Smooth muscle cell (in vitro differentiated cells): ENCODE data around the gene NEU2. TPM values are rescaled to one million over a fixed set of nuclear protein-coding genes. Genes with fewer than 3 reads are reported as not detected.

Source experiments
- DNase-seq: peaks from one replicate; lab custom pipeline; 2025; ENCODE audit not compliant: unreplicated experiment; lab: John Stamatoyannopoulos, UW
- H2AFZ ChIP-seq: fragments of 200-600 bp; sonication (generic); 2 replicates; pipeline ENCODE4 v1.6.0; 2016; ENCODE audit warnings: antibody characterized with exemption, low read depth, mild to moderate bottlenecking
- H3F3A ChIP-seq: fragments of 200-600 bp; sonication (generic); 2 replicates; pipeline ENCODE4 v1.6.0; 2017; ENCODE audit warnings: antibody characterized with exemption, low read depth
- H3K27ac ChIP-seq: fragments of 200-600 bp; sonication (generic); 2 replicates; pipeline ENCODE4 v1.5.1; 2016; ENCODE audit warnings: low read depth, mild to moderate bottlenecking
- H3K27me3 ChIP-seq: fragments of 200-600 bp; sonication (generic); 2 replicates; pipeline ENCODE4 v1.6.1; 2016; ENCODE audit warnings: low read depth, mild to moderate bottlenecking
- H3K36me3 ChIP-seq: fragments of 200-600 bp; sonication (generic); 2 replicates; pipeline ENCODE4 v1.5.1; 2016; ENCODE audit warnings: low read depth
- H3K4me1 ChIP-seq: fragments of 200-600 bp; sonication (generic); 2 replicates; pipeline ENCODE4 v1.5.1; 2016; ENCODE audit warnings: low read depth
- H3K4me2 ChIP-seq: fragments of 200-600 bp; sonication (generic); 2 replicates; pipeline ENCODE4 v1.6.0; 2016; ENCODE audit warnings: mild to moderate bottlenecking
- H3K4me3 ChIP-seq: fragments of 200-600 bp; sonication (generic); 2 replicates; pipeline ENCODE4 v1.5.1; 2016; ENCODE audit warnings: mild to moderate bottlenecking
- H3K79me2 ChIP-seq: fragments of 200-600 bp; sonication (generic); 2 replicates; pipeline ENCODE4 v1.6.0; 2016; ENCODE audit warnings: low read depth, mild to moderate bottlenecking
- H3K9ac ChIP-seq: fragments of 200-600 bp; sonication (generic); 2 replicates; pipeline ENCODE4 v1.6.0; 2016; ENCODE audit warnings: low read depth
- H3K9me3 ChIP-seq: fragments of 200-600 bp; sonication (generic); replicated peaks from 2 replicates; pipeline ENCODE4 v1.5.1; 2016; ENCODE audit warnings: low read depth
- H4K20me1 ChIP-seq: fragments of 200-600 bp; sonication (generic); 2 replicates; pipeline ENCODE4 v1.6.0; 2016; ENCODE audit warnings: low read depth
- CTCF ChIP-seq: fragments of 200-600 bp; sonication (generic); IDR thresholded peaks from 2 replicates; pipeline ENCODE4 v1.5.1; 2017; ENCODE audit warnings: borderline replicate concordance, mild to moderate bottlenecking, antibody characterized with exemption; ENCODE audit not compliant: insufficient read depth, poor library complexity, severe bottlenecking
- WGBS: methylation state at CpG from one replicate; pipeline ENCODE4 v1.1.7; 2016; ENCODE audit warnings: low lambda C conversion rate; 5-methylcytosine and 5-hydroxymethylcytosine counted together
- polyA plus RNA-seq: library from polyadenylated mRNA; unstranded; fragments of >200 nt; fragmentation: Nextera tagmentation; extraction: Ambion mirVana; gene quantifications from 2 replicates; pipeline ENCODE4 v1.2.1, GENCODE V29; 2016
- total RNA-seq: library from RNA; depleted of rRNA; stranded (reverse); fragments of >200 nt; gene quantifications from 2 replicates; pipeline ENCODE4 v1.2.3, GENCODE V29; 2014

The NEU2 gene
- total and polyA plus RNA-seq, 2 experiments from 2014 or later, result 0.94 TPM; not detected in 1

- 96% methylated on average over 3 of the region's 3 CpGs for WGBS
- no peak for DNase-seq
Measured at GRCh38 chr2:233009661-233010060, 22.8 kb upstream of the NEU2 start.

GRCh38 chr2:233010569-233011267, 21.8 kb upstream of the NEU2 start:
- Histone ChIP-seq H3K9me3 (no peaks in the 10 kb centered on the region), H4K20me1 (no peaks in the 10 kb centered on the region), H3K27me3 (no peaks in the 10 kb centered on the region), H3K9ac (no peak overlapping the region), H3K36me3 (no peaks in the 10 kb centered on the region), H3K4me3 (no peak overlapping the region), H2AFZ (no peak overlapping the region), H3F3A (no peaks in the 10 kb centered on the region), H3K27ac (no peak overlapping the region), H3K79me2 (no peaks in the 10 kb centered on the region), H3K4me1 (no peaks in the 10 kb centered on the region), H3K4me2 (no peak overlapping the region)
- no peak for TF ChIP-seq CTCF
- DNase-seq, result no peak
- 93% methylated on average over 9 of the region's 9 CpGs for WGBS

More at GRCh38 chr2:233009661-233010060, 22.8 kb upstream of the NEU2 start:
- H3K36me3 ChIP-seq, result no peaks in the 10 kb centered on the region
- no peaks in the 10 kb centered on the region for H3K79me2 ChIP-seq
- H4K20me1 ChIP-seq, result no peaks in the 10 kb centered on the region
- H3K9me3 ChIP-seq, result no peaks in the 10 kb centered on the region
- H3K4me1 ChIP-seq, result no peaks in the 10 kb centered on the region
- H3K4me3 ChIP-seq, result no peak overlapping the region
- H3K4me2 ChIP-seq, result no peak overlapping the region
- H3K27me3 ChIP-seq, result no peaks in the 10 kb centered on the region
- no peak overlapping the region for H3K9ac ChIP-seq
- no peak overlapping the region for H3K27ac ChIP-seq
- no peak overlapping the region for H2AFZ ChIP-seq
- no peak for TF ChIP-seq CTCF
- H3F3A ChIP-seq, result no peaks in the 10 kb centered on the region

GRCh38 chr2:233011268-233011650, 21.2 kb upstream of the NEU2 start:
- Histone ChIP-seq H3K9ac (no peak overlapping the region), H3K27ac (no peak overlapping the region), H2AFZ (no peak overlapping the region), H4K20me1 (no peaks in the 10 kb centered on the region), H3K4me1 (no peaks in the 10 kb centered on the region), H3K4me2 (no peak overlapping the region), H3K4me3 (no peak overlapping the region), H3K9me3 (no peaks in the 10 kb centered on the region), H3K36me3 (no peaks in the 10 kb centered on the region), H3K79me2 (no peaks in the 10 kb centered on the region), H3F3A (no peaks in the 10 kb centered on the region), H3K27me3 (no peaks in the 10 kb centered on the region)
- no peak for DNase-seq
- WGBS, result 90% methylated on average over 6 of the region's 6 CpGs
- TF ChIP-seq CTCF, result no peak

- 94% methylated on average over 1 of the region's 1 CpG for WGBS
- H3K36me3 ChIP-seq, result no peaks in the 10 kb centered on the region
- no peak overlapping the region for H3K27ac ChIP-seq
- no peak for DNase-seq
- no peaks in the 10 kb centered on the region for H3K27me3 ChIP-seq
- no peak for TF ChIP-seq CTCF
- no peaks in the 10 kb centered on the region for H3K4me1 ChIP-seq
- H3F3A ChIP-seq, result no peaks in the 10 kb centered on the region
- no peak overlapping the region for H3K4me3 ChIP-seq
- no peak overlapping the region for H3K9ac ChIP-seq
- H3K9me3 ChIP-seq, result no peaks in the 10 kb centered on the region
- no peaks in the 10 kb centered on the region for H4K20me1 ChIP-seq
- H3K4me2 ChIP-seq, result no peak overlapping the region
- no peaks in the 10 kb centered on the region for H3K79me2 ChIP-seq
- H2AFZ ChIP-seq, result no peak overlapping the region
Measured at GRCh38 chr2:233011702-233012131, 20.8 kb upstream of the NEU2 start.
